Stimulated activated naive B cell treated with anti-CD40 and anti-IgM and Interleukin-4, amounts not matched to agents 10 μg/mL and 1 μg/mL and 100 μg/mL, for 72 hours (primary cell): Measurements from ENCODE around the gene CTBP2.

Experiments used
- ATAC-seq, 2 donors: fragments of 150-1000 bp; cut with Tn5 transposase; replicated peaks; 2 replicates each; pipeline ENCODE4 v1.10.0; 2021; ENCODE audit warnings: moderate library complexity in 1 of 2
- DNase-seq: peaks from one replicate; pipeline ENCODE4 v3.0.0; 2021
- H3K27ac Mint-ChIP-seq: one replicate; pipeline ENCODE4 v1.8.0; 2022; ENCODE audit warnings: mild to moderate bottlenecking, mixed read lengths
- H3K27me3 Mint-ChIP-seq, 2 donors: one replicate each; pipeline ENCODE4 v1.8.0; 2022; ENCODE audit warnings: mixed read lengths in 2 of 2
- H3K36me3 Mint-ChIP-seq, 2 donors: one replicate each; pipeline ENCODE4 v1.8.0; 2022; ENCODE audit warnings: mixed read lengths in 2 of 2, mild to moderate bottlenecking in 1 of 2
- H3K4me1 Mint-ChIP-seq, 2 donors: one replicate each; pipeline ENCODE4 v1.8.0; 2022; ENCODE audit warnings: mixed read lengths in 2 of 2, mild to moderate bottlenecking in 1 of 2
- H3K4me3 Mint-ChIP-seq, 2 donors: one replicate each; pipeline ENCODE4 v1.8.0; 2022; ENCODE audit warnings: mild to moderate bottlenecking in 2 of 2, mixed read lengths in 2 of 2, moderate library complexity in 1 of 2
- H3K9me3 Mint-ChIP-seq, 2 donors: one replicate each; pipeline ENCODE4 v1.8.0; 2022; ENCODE audit warnings: mixed read lengths in 2 of 2, mild to moderate bottlenecking in 1 of 2

Gene CTBP2

GRCh38 chr10:125057158-125058001 lies 103.0 kb downstream of the CTBP2 start:
- peaks cover 3 to 9% of the 10 kb centered on the region in 2 donors for H3K9me3 Mint-ChIP-seq
- no peak overlapping the region for H3K27ac Mint-ChIP-seq
- peaks cover 88 to 99% of the 10 kb centered on the region in 2 donors for H3K27me3 Mint-ChIP-seq
- ATAC-seq: peak; percentile 52 to 58
- peaks cover 3 to 7% of the 10 kb centered on the region in 2 donors for H3K36me3 Mint-ChIP-seq
- peaks cover 30 to 34% of the 10 kb centered on the region in 2 donors for H3K4me1 Mint-ChIP-seq
- no peak for DNase-seq
- no peak overlapping the region for H3K4me3 Mint-ChIP-seq

GRCh38 chr10:125056161-125057132 lies 103.9 kb downstream of the CTBP2 start:
- H3K27me3 Mint-ChIP-seq: peaks cover 88 to 99% of the 10 kb centered on the region in 2 donors
- DNase-seq (no peak), ATAC-seq (no peak)
- H3K27ac Mint-ChIP-seq: no peak overlapping the region
- peaks cover 3 to 8% of the 10 kb centered on the region in 2 donors for H3K9me3 Mint-ChIP-seq
- H3K4me3 Mint-ChIP-seq: no peak overlapping the region
- H3K36me3 Mint-ChIP-seq: peaks cover 2 to 3% of the 10 kb centered on the region in 2 donors
- peaks cover 20 to 25% of the 10 kb centered on the region in 2 donors for H3K4me1 Mint-ChIP-seq

- ATAC-seq (no peak), DNase-seq (no peak)
- Mint-ChIP-seq H3K27ac (no peak overlapping the region), H3K4me3 (no peak overlapping the region), H3K9me3 (peaks cover 3 to 8% of the 10 kb centered on the region in 2 donors), H3K36me3 (peaks cover 0 to 3% of the 10 kb centered on the region in 2 donors), H3K27me3 (peaks cover 87 to 99% of the 10 kb centered on the region in 2 donors), H3K4me1 (peaks cover 12 to 15% of the 10 kb centered on the region in 2 donors)
Observed at GRCh38 chr10:125055446-125055845, 104.9 kb downstream of the CTBP2 start.

- no peak for DNase-seq
- peaks cover 87 to 99% of the 10 kb centered on the region in 2 donors for H3K27me3 Mint-ChIP-seq
- peaks cover 11 to 12% of the 10 kb centered on the region in 2 donors for H3K4me1 Mint-ChIP-seq
- H3K27ac Mint-ChIP-seq: no peak overlapping the region
- peaks cover 0 to 3% of the 10 kb centered on the region in 2 donors for H3K36me3 Mint-ChIP-seq
- ATAC-seq: no peak
- H3K9me3 Mint-ChIP-seq: peaks cover 3 to 8% of the 10 kb centered on the region in 2 donors
- H3K4me3 Mint-ChIP-seq: no peak overlapping the region
Observed at GRCh38 chr10:125054669-125055268, 105.6 kb downstream of the CTBP2 start.

- peaks cover 87 to 99% of the 10 kb centered on the region in 2 donors for H3K27me3 Mint-ChIP-seq
- H3K27ac Mint-ChIP-seq: no peak overlapping the region
- no peak overlapping the region for H3K4me3 Mint-ChIP-seq
- H3K4me1 Mint-ChIP-seq: peaks cover 11 to 12% of the 10 kb centered on the region in 2 donors
- no peak for ATAC-seq
- H3K36me3 Mint-ChIP-seq: peaks cover 0 to 3% of the 10 kb centered on the region in 2 donors
- peaks cover 3 to 8% of the 10 kb centered on the region in 2 donors for H3K9me3 Mint-ChIP-seq
- DNase-seq: no peak
Observed at GRCh38 chr10:125054216-125054615, 106.1 kb downstream of the CTBP2 start.

GRCh38 chr10:125052146-125052545 lies 108.2 kb downstream of the CTBP2 start:
- DNase-seq (no peak), ATAC-seq (no peak)
- peaks cover 3 to 8% of the 10 kb centered on the region in 2 donors for H3K9me3 Mint-ChIP-seq
- H3K36me3 Mint-ChIP-seq: peaks cover 0 to 3% of the 10 kb centered on the region in 2 donors
- peaks cover 79 to 93% of the 10 kb centered on the region in 2 donors for H3K27me3 Mint-ChIP-seq
- H3K4me1 Mint-ChIP-seq: peaks cover 10 to 13% of the 10 kb centered on the region in 2 donors
- no peak overlapping the region for H3K4me3 Mint-ChIP-seq
- H3K27ac Mint-ChIP-seq: no peak overlapping the region

GRCh38 chr10:125050383-125050782 lies 110.0 kb downstream of the CTBP2 start:
- Mint-ChIP-seq H3K27ac (no peak overlapping the region), H3K9me3 (peaks cover 3 to 8% of the 10 kb centered on the region in 2 donors), H3K27me3 (peaks cover 67 to 86% of the 10 kb centered on the region in 2 donors), H3K4me1 (peaks cover 5 to 6% of the 10 kb centered on the region in 2 donors), H3K4me3 (no peak overlapping the region), H3K36me3 (peaks cover 0 to 3% of the 10 kb centered on the region in 2 donors)
- no peak for DNase-seq
- ATAC-seq: no peak

- peaks cover 3 to 4% of the 10 kb centered on the region in 2 donors for H3K9me3 Mint-ChIP-seq
- peaks cover 0 to 3% of the 10 kb centered on the region in 2 donors for H3K36me3 Mint-ChIP-seq
- no peak for DNase-seq
- H3K27me3 Mint-ChIP-seq: peaks cover 56 to 81% of the 10 kb centered on the region in 2 donors
- H3K4me3 Mint-ChIP-seq: no peak overlapping the region
- peaks cover 5 to 6% of the 10 kb centered on the region in 2 donors for H3K4me1 Mint-ChIP-seq
- H3K27ac Mint-ChIP-seq: no peak overlapping the region
- ATAC-seq: no peak
Observed at GRCh38 chr10:125049216-125049881, 111.0 kb downstream of the CTBP2 start.

- Mint-ChIP-seq H3K4me1 (peaks cover 5 to 6% of the 10 kb centered on the region in 2 donors), H3K9me3 (no peaks in the 10 kb centered on the region), H3K27ac (no peak overlapping the region), H3K36me3 (no peaks in the 10 kb centered on the region), H3K4me3 (no peak overlapping the region), H3K27me3 (peaks cover 49 to 78% of the 10 kb centered on the region in 2 donors)
- ATAC-seq: peak; percentile 95 to 98
- peak; percentile 68 for DNase-seq
Observed at GRCh38 chr10:125048094-125048864, 112.1 kb downstream of the CTBP2 start.

GRCh38 chr10:125043841-125044658 lies 116.3 kb downstream of the CTBP2 start:
- no peak for ATAC-seq
- Mint-ChIP-seq H3K4me3 (no peak overlapping the region), H3K27ac (no peak overlapping the region), H3K27me3 (peaks cover 27 to 57% of the 10 kb centered on the region in 2 donors), H3K36me3 (no peaks in the 10 kb centered on the region), H3K4me1 (peaks cover 5 to 6% of the 10 kb centered on the region in 2 donors), H3K9me3 (no peaks in the 10 kb centered on the region)
- no peak for DNase-seq

GRCh38 chr10:125041856-125042506 lies 118.4 kb downstream of the CTBP2 start:
- H3K27ac Mint-ChIP-seq: no peak overlapping the region
- H3K9me3 Mint-ChIP-seq: no peaks in the 10 kb centered on the region
- ATAC-seq: no peak
- H3K27me3 Mint-ChIP-seq: peaks cover 25 to 51% of the 10 kb centered on the region in 2 donors
- no peak overlapping the region for H3K4me3 Mint-ChIP-seq
- DNase-seq: no peak
- H3K4me1 Mint-ChIP-seq: peaks cover 0 to 3% of the 10 kb centered on the region in 2 donors
- H3K36me3 Mint-ChIP-seq: no peaks in the 10 kb centered on the region

- ATAC-seq: no peak
- Mint-ChIP-seq H3K27ac (no peak overlapping the region), H3K4me3 (no peak overlapping the region), H3K9me3 (no peaks in the 10 kb centered on the region), H3K4me1 (no peaks in the 10 kb centered on the region), H3K36me3 (no peaks in the 10 kb centered on the region), H3K27me3 (peaks cover 25 to 52% of the 10 kb centered on the region in 2 donors)
- DNase-seq: no peak
Observed at GRCh38 chr10:125039354-125039769, 121.0 kb downstream of the CTBP2 start.
